CD8-positive, alpha-beta memory T cell (primary cell): ENCODE data around the gene NRM. TPM values are rescaled to one million over a fixed set of nuclear protein-coding genes. Genes with fewer than 3 reads are reported as not detected.
A peak's percentile ranks its signal among the peaks of the same experiment; 100 is the strongest.

Source experiments
- CTCF ChIA-PET: fragments of 350-600 bp; sonication (Branson Sonifier 250); formaldehyde crosslinking; loops from one replicate; lab custom pipeline; 2021; ENCODE audit warnings: antibody characterized with exemption; lab: Charles Lee
- POLR2A ChIA-PET: fragments of 350-600 bp; sonication (Branson Sonifier 250); formaldehyde crosslinking; loops from one replicate; lab custom pipeline; 2021; ENCODE audit warnings: antibody characterized with exemption; lab: Charles Lee
- DNase-seq, 5 donors: peaks; one replicate each; pipeline versions ENCODE4 v3.0.0 to v3.0.0-alpha.2; 2020 to 2022; ENCODE audit warnings: mixed read lengths in 1 of 5
- H3K27ac ChIP-seq: one replicate; pipeline ENCODE4 v1.7.0; 2013; ENCODE audit warnings: low read depth, mild to moderate bottlenecking, low read length, moderate library complexity
- H3K27me3 ChIP-seq: 2 replicates; pipeline ENCODE4 v1.7.0; 2013; ENCODE audit warnings: low read length, mild to moderate bottlenecking; ENCODE audit not compliant: insufficient read depth, poor library complexity, severe bottlenecking
- H3K36me3 ChIP-seq: 2 replicates; pipeline ENCODE4 v1.7.0; 2013; ENCODE audit warnings: mild to moderate bottlenecking, low read length, moderate library complexity; ENCODE audit not compliant: insufficient read depth
- H3K4me1 ChIP-seq: 2 replicates; pipeline ENCODE4 v1.7.0; 2013; ENCODE audit warnings: mild to moderate bottlenecking, low read length, moderate library complexity; ENCODE audit not compliant: insufficient read depth
- H3K4me3 ChIP-seq: 2 replicates; pipeline ENCODE4 v1.7.0; 2013; ENCODE audit warnings: mild to moderate bottlenecking, low read length
- H3K9me3 ChIP-seq: 2 replicates; pipeline ENCODE4 v1.7.0; 2013; ENCODE audit warnings: mild to moderate bottlenecking, low read length
- H3K27ac Mint-ChIP-seq, 8 donors: one replicate each; pipeline ENCODE4 v1.8.0; 2020 to 2021; ENCODE audit warnings: mixed read lengths in 8 of 8, mild to moderate bottlenecking in 6 of 8, inconsistent platforms in 3 of 8, moderate library complexity in 3 of 8
- H3K27me3 Mint-ChIP-seq, 2 donors: one replicate each; pipeline ENCODE4 v1.8.0; 2020 to 2021; ENCODE audit warnings: mixed read lengths in 2 of 2, mild to moderate bottlenecking in 1 of 2, moderate library complexity in 1 of 2
- H3K36me3 Mint-ChIP-seq, 3 donors: one replicate each; pipeline ENCODE4 v1.8.0; 2020 to 2021; ENCODE audit warnings: mixed read lengths in 3 of 3, inconsistent platforms in 1 of 3, mild to moderate bottlenecking in 1 of 3
- H3K4me1 Mint-ChIP-seq, 3 donors: one replicate each; pipeline ENCODE4 v1.8.0; 2020 to 2021; ENCODE audit warnings: mixed read lengths in 3 of 3, inconsistent platforms in 1 of 3, mild to moderate bottlenecking in 1 of 3
- H3K4me3 Mint-ChIP-seq, 7 donors: one replicate each; pipeline ENCODE4 v1.8.0; 2020 to 2021; ENCODE audit warnings: mixed read lengths in 7 of 7, mild to moderate bottlenecking in 6 of 7, moderate library complexity in 4 of 7, inconsistent platforms in 2 of 7
- H3K9me3 Mint-ChIP-seq, 5 donors: one replicate each; pipeline ENCODE4 v1.8.0; 2020 to 2022; ENCODE audit warnings: mixed read lengths in 5 of 5, mild to moderate bottlenecking in 3 of 5, moderate library complexity in 2 of 5, inconsistent platforms in 1 of 5
- polyA plus RNA-seq: library from polyadenylated mRNA; unstranded; fragments of 300-500 nt; fragmentation: Illumina TruSeq; gene quantifications from one replicate; pipeline ENCODE4 v1.2.3, GENCODE V29; 2021
- total RNA-seq, 2 experiments: library from RNA; stranded (reverse); gene quantifications; one replicate each; pipeline ENCODE4 v1.2.3, GENCODE V29; 2021

NRM gene
- total and polyA plus RNA-seq, 3 experiments from 2014 or later: 11.7 to 29.2 (median 28.1) TPM

GRCh38 chr6:30644769-30645168 is 46.0 kb downstream of the NRM start:
- Histone ChIP-seq H3K9me3 (no peaks in the 10 kb centered on the region), H3K27ac (no peak overlapping the region), H3K4me1 (peaks cover 33% of the 10 kb centered on the region), H3K27me3 (no peaks in the 10 kb centered on the region), H3K36me3 (no peaks in the 10 kb centered on the region), H3K4me3 (no peak overlapping the region)
- Mint-ChIP-seq H3K9me3 (no peaks in the 10 kb centered on the region), H3K27ac (peak overlapping the region in 4 of 8 donors; percentile 32 to 94 (median 77)), H3K27me3 (no peaks in the 10 kb centered on the region), H3K4me1 (peaks cover 28 to 38% (median 35%) of the 10 kb centered on the region in 3 donors), H3K36me3 (peaks cover 0 to 47% (median 11%) of the 10 kb centered on the region in 3 donors), H3K4me3 (no peak overlapping the region)
- no peak for DNase-seq
- CTCF ChIA-PET: interaction anchor here (1.4 to 1.6 kb wide), 2 partner anchors 19 to 86 kb away, joined by 4 to 6 read pairs; no protein-coding TSS in a partner anchor
- POLR2A ChIA-PET: no interaction called here

GRCh38 chr6:30643656-30644055 is 47.1 kb downstream of the NRM start:
- Mint-ChIP-seq H3K9me3 (no peaks in the 10 kb centered on the region), H3K4me3 (no peak overlapping the region), H3K27me3 (no peaks in the 10 kb centered on the region), H3K4me1 (peaks cover 28 to 35% (median 35%) of the 10 kb centered on the region in 3 donors), H3K36me3 (peaks cover 0 to 46% (median 11%) of the 10 kb centered on the region in 3 donors), H3K27ac (peak overlapping the region in 4 of 8 donors; percentile 22 to 84 (median 42))
- Histone ChIP-seq H3K36me3 (no peaks in the 10 kb centered on the region), H3K4me1 (peaks cover 33% of the 10 kb centered on the region), H3K27me3 (no peaks in the 10 kb centered on the region), H3K27ac (no peak overlapping the region), H3K9me3 (no peaks in the 10 kb centered on the region), H3K4me3 (no peak overlapping the region)
- ChIA-PET POLR2A (no interaction called here), CTCF (interaction anchor here (1.4 to 1.6 kb wide), 2 partner anchors 18 to 87 kb away, joined by 4 to 6 read pairs; no protein-coding TSS in a partner anchor)
- DNase-seq: no peak

GRCh38 chr6:30641048-30641447 is 49.7 kb downstream of the NRM start:
- CTCF ChIA-PET: interaction anchor here (1.2 to 1.6 kb wide), 4 partner anchors 15 to 187 kb away, joined by 3 to 6 read pairs (median 3); no protein-coding TSS in a partner anchor
- Histone ChIP-seq H3K4me3 (no peak overlapping the region), H3K4me1 (peaks cover 19% of the 10 kb centered on the region), H3K27me3 (no peaks in the 10 kb centered on the region), H3K9me3 (no peaks in the 10 kb centered on the region), H3K36me3 (no peaks in the 10 kb centered on the region), H3K27ac (no peak overlapping the region)
- DNase-seq: peak in 1 of 5 donors; percentile 33
- Mint-ChIP-seq H3K9me3 (no peaks in the 10 kb centered on the region), H3K4me3 (peak overlapping the region in 1 of 7 donors; percentile 16), H3K36me3 (peaks cover 0 to 43% (median 11%) of the 10 kb centered on the region in 3 donors), H3K27me3 (no peaks in the 10 kb centered on the region), H3K4me1 (peaks cover 14 to 19% (median 18%) of the 10 kb centered on the region in 3 donors), H3K27ac (peak overlapping the region in 4 of 8 donors; percentile 13 to 61 (median 19))
- POLR2A ChIA-PET: interaction anchor here (0.5 to 1.1 kb wide), 2 partner anchors 26 to 149 kb away, joined by 3 to 11 read pairs; no protein-coding TSS in a partner anchor

- Mint-ChIP-seq H3K27me3 (no peaks in the 10 kb centered on the region), H3K36me3 (peaks cover 0 to 46% (median 16%) of the 10 kb centered on the region in 3 donors), H3K4me3 (no peak overlapping the region), H3K4me1 (peaks cover 9 to 17% (median 12%) of the 10 kb centered on the region in 3 donors), H3K27ac (peak overlapping the region in 1 of 8 donors; percentile 69), H3K9me3 (no peaks in the 10 kb centered on the region)
- Histone ChIP-seq H3K27ac (no peak overlapping the region), H3K4me3 (no peak overlapping the region), H3K4me1 (peaks cover 16% of the 10 kb centered on the region), H3K9me3 (no peaks in the 10 kb centered on the region), H3K27me3 (no peaks in the 10 kb centered on the region), H3K36me3 (no peaks in the 10 kb centered on the region)
- no peak for DNase-seq
- ChIA-PET POLR2A (no interaction called here), CTCF (interaction anchor here (1.4 to 1.6 kb wide), 3 partner anchors 15 to 187 kb away, joined by 3 read pairs; no protein-coding TSS in a partner anchor)
These were observed 50.3 kb downstream of the NRM start for GRCh38 chr6:30640481-30640880.

Other genes starting within 250 kb of the NRM start
- 100 to 1,000 TPM; 502 to 511 TPM for gene HLA-E, start 201.5 kb downstream of the NRM start, total RNA-seq
- 2,881 TPM for gene HLA-E, start 201.5 kb downstream of the NRM start, polyA plus RNA-seq
- gene GNL1, start 134.5 kb downstream of the NRM start, total RNA-seq: 100 to 1,000 TPM; 100 to 102 TPM
- 49.8 TPM for gene GNL1, start 134.5 kb downstream of the NRM start, polyA plus RNA-seq
- gene PRR3, start 133.7 kb downstream of the NRM start, total RNA-seq: 10 to 100 TPM; 28.2 to 28.9 TPM
- gene PRR3, start 133.7 kb downstream of the NRM start, polyA plus RNA-seq: 8.9 TPM
- 100 to 1,000 TPM; 127 to 133 TPM for gene ABCF1, start 119.5 kb downstream of the NRM start, total RNA-seq
- 54.0 TPM for gene ABCF1, start 119.5 kb downstream of the NRM start, polyA plus RNA-seq
- 100 to 1,000 TPM; 115 to 117 TPM for gene PPP1R10, start 73.7 kb downstream of the NRM start, total RNA-seq
- 27.3 TPM for gene PPP1R10, start 73.7 kb downstream of the NRM start, polyA plus RNA-seq
- gene MRPS18B, start 73.1 kb downstream of the NRM start, total RNA-seq: 100 to 1,000 TPM; 102 to 103 TPM
- gene MRPS18B, start 73.1 kb downstream of the NRM start, polyA plus RNA-seq: 113 TPM
- gene ATAT1, start 64.1 kb downstream of the NRM start, total RNA-seq: 10 to 100 TPM; 10.5 to 10.7 TPM
- gene ATAT1, start 64.1 kb downstream of the NRM start, polyA plus RNA-seq: 1.5 TPM
- gene C6orf136, start 43.9 kb downstream of the NRM start, total RNA-seq: 10 to 100 TPM; 35.9 to 42.2 TPM
- 11.8 TPM for gene C6orf136, start 43.9 kb downstream of the NRM start, polyA plus RNA-seq
- 10 to 100 TPM; 47.5 to 49.1 TPM for gene DHX16, start 18.0 kb downstream of the NRM start, total RNA-seq
- gene DHX16, start 18.0 kb downstream of the NRM start, polyA plus RNA-seq: 31.0 TPM
- 100 to 1,000 TPM; 149 to 153 TPM for gene PPP1R18, start 4.3 kb downstream of the NRM start, total RNA-seq
- gene PPP1R18, start 4.3 kb downstream of the NRM start, polyA plus RNA-seq: 166 TPM
- gene MDC1, start 26.3 kb upstream of the NRM start, total RNA-seq: 10 to 100 TPM; 59.4 to 71.1 TPM
- 6.4 TPM for gene MDC1, start 26.3 kb upstream of the NRM start, polyA plus RNA-seq
- gene TUBB, start 29.4 kb upstream of the NRM start, total RNA-seq: 1,000 to 10,000 TPM; 1,610 to 1,639 TPM
- 136 TPM for gene TUBB, start 29.4 kb upstream of the NRM start, polyA plus RNA-seq
- gene FLOT1, start 51.7 kb upstream of the NRM start, total RNA-seq: 100 to 1,000 TPM; 154 to 155 TPM
- 104 TPM for gene FLOT1, start 51.7 kb upstream of the NRM start, polyA plus RNA-seq
- 100 to 1,000 TPM; 267 to 294 TPM for gene IER3, start 53.6 kb upstream of the NRM start, total RNA-seq
- 0.58 TPM for gene IER3, start 53.6 kb upstream of the NRM start, polyA plus RNA-seq
- 10 to 100 TPM; 10.1 to 10.5 TPM for gene DDR1, start 193.5 kb upstream of the NRM start, total RNA-seq
- gene DDR1, start 193.5 kb upstream of the NRM start, polyA plus RNA-seq: 1.2 TPM
- gene GTF2H4, start 217.2 kb upstream of the NRM start, total RNA-seq: 10 to 100 TPM; 48.2 to 55.3 TPM
- gene GTF2H4, start 217.2 kb upstream of the NRM start, polyA plus RNA-seq: 7.5 TPM
- gene VARS2, start 223.3 kb upstream of the NRM start, total RNA-seq: 10 to 100 TPM; 82.4 to 86.0 TPM
- gene VARS2, start 223.3 kb upstream of the NRM start, polyA plus RNA-seq: 16.2 TPM
- gene SFTA2, start 241.2 kb upstream of the NRM start, total RNA-seq: not detected
- gene SFTA2, start 241.2 kb upstream of the NRM start, polyA plus RNA-seq: not detected
- not detected for gene MUCL3, start 250.0 kb upstream of the NRM start, total RNA-seq
- not detected for gene MUCL3, start 250.0 kb upstream of the NRM start, polyA plus RNA-seq